Natural killer cell (primary cell): Measurements from ENCODE around the gene PIK3R5. TPM values are rescaled to one million over a fixed set of nuclear protein-coding genes. Genes with fewer than 3 reads are reported as not detected.

ENCODE experiments used
- ATAC-seq, 3 donors: fragments of 150-1000 bp in 2 of 3; fragments of 200-7000 bp in 1 of 3; cut with Tn5 transposase; 1 replicate in 1 of 3; 2 replicates in 2 of 3; pipeline ENCODE4 v1.10.0; 2021; ENCODE audit warnings: mild to moderate bottlenecking in 2 of 3, moderate library complexity in 2 of 3
- DNase-seq, 2 donors: peaks; one replicate each; pipeline versions ENCODE4 v3.0.0 to v3.0.0-alpha.2; 2013 to 2021; ENCODE audit warnings: mixed read lengths in 1 of 2
- H3K27ac ChIP-seq: one replicate; pipeline ENCODE4 v1.5.1; 2013; ENCODE audit warnings: mild to moderate bottlenecking, low read length
- H3K27me3 ChIP-seq: one replicate; pipeline ENCODE4 v1.6.1; 2013; ENCODE audit warnings: low read length; ENCODE audit not compliant: control insufficient read depth, insufficient read depth
- H3K36me3 ChIP-seq: one replicate; pipeline ENCODE4 v1.6.1; 2013; ENCODE audit warnings: low read length; ENCODE audit not compliant: control insufficient read depth, insufficient read depth
- H3K4me1 ChIP-seq: one replicate; pipeline ENCODE4 v1.6.1; 2013; ENCODE audit warnings: low read length; ENCODE audit not compliant: control insufficient read depth, insufficient read depth
- H3K4me3 ChIP-seq: one replicate; pipeline ENCODE4 v1.5.1; 2013; ENCODE audit warnings: low read length
- H3K9me3 ChIP-seq: one replicate; pipeline ENCODE4 v1.6.1; 2013; ENCODE audit warnings: low read length; ENCODE audit not compliant: control insufficient read depth, insufficient read depth
- H3K27ac Mint-ChIP-seq, 2 donors: one replicate each; pipeline ENCODE4 v1.8.0; 2022; ENCODE audit warnings: mild to moderate bottlenecking in 2 of 2, mixed read lengths in 2 of 2, moderate library complexity in 1 of 2
- H3K27me3 Mint-ChIP-seq, 2 donors: one replicate each; pipeline ENCODE4 v1.8.0; 2022; ENCODE audit warnings: low read depth in 2 of 2, mixed read lengths in 2 of 2
- H3K36me3 Mint-ChIP-seq: one replicate; pipeline ENCODE4 v1.8.0; 2022; ENCODE audit warnings: mixed read lengths
- H3K4me1 Mint-ChIP-seq, 2 donors: one replicate each; pipeline ENCODE4 v1.8.0; 2022; ENCODE audit warnings: mixed read lengths in 2 of 2
- H3K4me3 Mint-ChIP-seq: one replicate; pipeline ENCODE4 v1.8.0; 2022; ENCODE audit warnings: mild to moderate bottlenecking, moderate library complexity, mixed read lengths
- H3K9me3 Mint-ChIP-seq, 2 donors: one replicate each; pipeline ENCODE4 v1.8.0; 2022; ENCODE audit warnings: mixed read lengths in 2 of 2
- WGBS: methylation state at CpG from one replicate; pipeline ENCODE4 v1.1.7; 2013; ENCODE audit warnings: missing lambda C conversion rate; ENCODE audit not compliant: insufficient coverage; 5-methylcytosine and 5-hydroxymethylcytosine counted together
- intact Hi-C: fragments of 100-400 bp; cut with micrococcal nuclease; formaldehyde crosslinking; loops from one replicate; pipeline ENCODE4 v1.14.2; 2022
- total RNA-seq, 4 donors: library from RNA; stranded (reverse); fragments of 120-200 nt in 1 of 4; gene quantifications; one replicate each; pipeline versions ENCODE4 v1.2.3 to v1.2.4, GENCODE V29; 2013 to 2022
- TF ChIP-seq, protein P1 (sequence below): fragments of 200-600 bp; IDR thresholded peaks from one replicate; pipeline ENCODE4 v1.8.0; 2022; ENCODE audit warnings: antibody characterized with exemption

Gene PIK3R5
- total RNA-seq, 3 donors from 2014 or later (not counting 1 experiment from before 2014, with no cell fraction given), result 254 to 364 (median 348) TPM

DNA sequence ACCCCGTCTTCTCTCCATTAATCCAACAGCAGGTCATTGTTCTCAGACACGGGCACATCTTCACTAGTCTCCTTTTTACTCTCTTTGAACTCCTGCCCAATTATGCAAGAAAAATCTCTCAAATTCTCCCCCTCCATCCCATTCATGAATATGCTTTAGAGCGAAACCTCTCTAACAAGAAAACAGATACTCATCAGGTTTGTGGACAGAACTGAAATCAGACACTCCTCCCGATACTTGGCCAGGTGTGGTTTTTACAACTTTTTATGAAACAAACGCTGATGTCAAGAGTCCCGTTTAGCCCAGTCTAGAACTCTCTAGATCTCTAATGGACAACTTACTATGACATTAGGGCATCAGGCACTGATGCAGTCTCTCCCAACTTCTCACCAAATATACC, 40.9 kb downstream of the PIK3R5 start:
- peak; percentile 19 to 40 (median 40) for ATAC-seq
- H3K4me1 ChIP-seq, result peaks cover 44% of the 10 kb centered on the region

DNA sequence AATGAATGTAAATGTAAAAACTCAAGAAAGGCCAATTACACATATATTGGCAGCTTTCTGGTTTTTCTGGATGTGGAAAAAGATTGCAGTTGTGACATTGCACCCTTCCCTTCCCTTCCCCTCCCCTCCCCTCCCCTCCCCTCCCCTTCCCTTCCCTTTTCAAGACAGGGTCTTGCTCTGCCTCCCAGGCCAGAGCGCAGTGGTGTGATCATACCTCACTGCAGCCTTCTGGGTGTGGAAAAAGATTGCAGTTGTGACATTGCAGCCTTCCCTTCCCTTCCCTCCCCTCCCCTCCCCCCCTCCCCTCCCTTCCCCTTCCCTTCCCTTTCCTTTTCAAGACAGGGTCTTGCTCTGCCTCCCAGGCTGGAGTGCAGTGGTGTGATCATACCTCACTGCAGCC, 41.7 kb downstream of the PIK3R5 start:
- no peak overlapping the region for H3K4me3 Mint-ChIP-seq
- no CpG with 5 or more reads among the region's 1 CpG for whole genome bisulfite sequencing
- TF ChIP-seq, protein P1, sequence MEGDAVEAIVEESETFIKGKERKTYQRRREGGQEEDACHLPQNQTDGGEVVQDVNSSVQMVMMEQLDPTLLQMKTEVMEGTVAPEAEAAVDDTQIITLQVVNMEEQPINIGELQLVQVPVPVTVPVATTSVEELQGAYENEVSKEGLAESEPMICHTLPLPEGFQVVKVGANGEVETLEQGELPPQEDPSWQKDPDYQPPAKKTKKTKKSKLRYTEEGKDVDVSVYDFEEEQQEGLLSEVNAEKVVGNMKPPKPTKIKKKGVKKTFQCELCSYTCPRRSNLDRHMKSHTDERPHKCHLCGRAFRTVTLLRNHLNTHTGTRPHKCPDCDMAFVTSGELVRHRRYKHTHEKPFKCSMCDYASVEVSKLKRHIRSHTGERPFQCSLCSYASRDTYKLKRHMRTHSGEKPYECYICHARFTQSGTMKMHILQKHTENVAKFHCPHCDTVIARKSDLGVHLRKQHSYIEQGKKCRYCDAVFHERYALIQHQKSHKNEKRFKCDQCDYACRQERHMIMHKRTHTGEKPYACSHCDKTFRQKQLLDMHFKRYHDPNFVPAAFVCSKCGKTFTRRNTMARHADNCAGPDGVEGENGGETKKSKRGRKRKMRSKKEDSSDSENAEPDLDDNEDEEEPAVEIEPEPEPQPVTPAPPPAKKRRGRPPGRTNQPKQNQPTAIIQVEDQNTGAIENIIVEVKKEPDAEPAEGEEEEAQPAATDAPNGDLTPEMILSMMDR, result no peak
- peaks cover 14% of the 10 kb centered on the region for H3K9me3 ChIP-seq
- intact Hi-C loops, result loop anchor here (2.0 kb wide), 1 partner anchor 25 kb away; no protein-coding TSS in a partner anchor
- H3K9me3 Mint-ChIP-seq, result no peaks in the 10 kb centered on the region
- DNase-seq (no peak), ATAC-seq (no peak)
- no peaks in the 10 kb centered on the region for H3K27me3 ChIP-seq
- no peak overlapping the region for H3K4me3 ChIP-seq
- H3K4me1 Mint-ChIP-seq, result peaks cover 31 to 45% of the 10 kb centered on the region in 2 donors
- H3K27me3 Mint-ChIP-seq, result no peaks in the 10 kb centered on the region
- peaks cover 46% of the 10 kb centered on the region for H3K4me1 ChIP-seq
- H3K36me3 Mint-ChIP-seq, result peaks cover 9% of the 10 kb centered on the region
- no peak overlapping the region for H3K27ac ChIP-seq
- H3K27ac Mint-ChIP-seq, result peak overlapping the region; percentile 83 to 87
- peaks cover 5% of the 10 kb centered on the region for H3K36me3 ChIP-seq

More for the DNA sequence above, 40.9 kb downstream of the PIK3R5 start:
- Histone ChIP-seq H3K36me3 (peaks cover 5% of the 10 kb centered on the region), H3K27ac (peak overlapping the region; percentile 39), H3K4me3 (no peak overlapping the region), H3K27me3 (no peaks in the 10 kb centered on the region), H3K9me3 (peaks cover 16% of the 10 kb centered on the region)
- Mint-ChIP-seq H3K4me3 (no peak overlapping the region), H3K36me3 (peaks cover 10% of the 10 kb centered on the region), H3K4me1 (peaks cover 27 to 43% of the 10 kb centered on the region in 2 donors), H3K27ac (no peak overlapping the region), H3K9me3 (peaks cover 0 to 2% of the 10 kb centered on the region in 2 donors), H3K27me3 (no peaks in the 10 kb centered on the region)
- WGBS, result 50% methylated on average over 6 of the region's 6 CpGs
- intact Hi-C loops, result loop anchor here (2.0 kb wide), 1 partner anchor 26 kb away; no protein-coding TSS in a partner anchor
- TF ChIP-seq, protein P1, result no peak
- no peak for DNase-seq

DNA sequence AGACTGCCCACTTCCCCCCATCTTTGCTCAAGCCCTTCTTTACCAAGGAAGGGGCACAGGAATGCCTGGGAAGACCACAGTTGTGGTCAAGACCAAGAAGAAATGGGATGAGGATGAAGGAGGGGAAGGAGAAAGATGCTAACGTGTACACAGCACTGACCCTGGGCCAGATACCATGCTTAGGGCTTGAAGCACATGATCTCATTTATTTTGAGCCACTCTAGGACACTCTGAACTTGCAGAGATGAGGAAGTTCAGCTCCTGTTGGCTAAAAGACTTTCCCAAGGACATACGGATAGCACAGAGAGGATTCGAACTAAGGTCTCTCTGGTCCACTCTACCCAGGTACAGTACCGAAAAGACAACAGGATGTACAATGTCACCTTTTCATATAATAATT, 42.6 kb downstream of the PIK3R5 start:
- H3K4me1 ChIP-seq, result peaks cover 46% of the 10 kb centered on the region
- TF ChIP-seq, protein P1, result no peak
- peaks cover 11% of the 10 kb centered on the region for H3K9me3 ChIP-seq
- H3K27me3 ChIP-seq, result no peaks in the 10 kb centered on the region
- Mint-ChIP-seq H3K4me3 (no peak overlapping the region), H3K4me1 (peaks cover 29 to 43% of the 10 kb centered on the region in 2 donors), H3K36me3 (peaks cover 1% of the 10 kb centered on the region), H3K27me3 (no peaks in the 10 kb centered on the region), H3K9me3 (no peaks in the 10 kb centered on the region), H3K27ac (peak overlapping the region; percentile 83 to 87)
- peaks cover 5% of the 10 kb centered on the region for H3K36me3 ChIP-seq
- 93% methylated on average over 2 of the region's 4 CpGs for WGBS
- ATAC-seq, result no peak
- no peak for DNase-seq
- peak overlapping the region; percentile 54 for H3K27ac ChIP-seq
- no peak overlapping the region for H3K4me3 ChIP-seq
- intact Hi-C loops, result no loop called here

DNA sequence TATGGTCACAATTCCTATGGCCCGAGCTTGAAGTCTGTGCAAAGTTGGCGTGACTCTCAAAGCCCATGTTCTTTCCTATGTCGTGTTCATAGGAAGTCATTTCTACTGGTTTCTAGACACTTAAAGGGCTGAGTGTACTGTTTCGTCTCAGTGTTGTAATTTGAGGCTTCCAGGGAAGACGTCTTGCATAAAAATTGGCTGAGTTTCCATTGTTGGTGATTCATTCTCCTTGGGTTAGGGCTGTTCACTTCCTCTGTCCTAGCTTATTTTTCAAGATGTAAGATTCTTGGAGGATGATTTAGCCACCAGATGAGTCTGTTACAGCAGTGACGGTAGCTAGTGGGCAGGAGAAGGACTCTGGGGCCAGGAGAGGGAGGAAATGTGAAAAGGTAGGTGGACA, 43.1 kb downstream of the PIK3R5 start:
- no peak overlapping the region for H3K4me3 ChIP-seq
- H3K27me3 ChIP-seq, result no peaks in the 10 kb centered on the region
- Mint-ChIP-seq H3K36me3 (no peaks in the 10 kb centered on the region), H3K9me3 (no peaks in the 10 kb centered on the region), H3K27ac (peak overlapping the region; percentile 83 to 87), H3K4me3 (peak overlapping the region; percentile 35), H3K4me1 (peaks cover 29 to 46% of the 10 kb centered on the region in 2 donors), H3K27me3 (no peaks in the 10 kb centered on the region)
- TF ChIP-seq, protein P1, result no peak
- H3K27ac ChIP-seq, result peak overlapping the region; percentile 54
- peaks cover 41% of the 10 kb centered on the region for H3K4me1 ChIP-seq
- H3K9me3 ChIP-seq, result peaks cover 7% of the 10 kb centered on the region
- 84% methylated on average over 6 of the region's 6 CpGs for WGBS
- H3K36me3 ChIP-seq, result peaks cover 5% of the 10 kb centered on the region
- intact Hi-C loops, result no loop called here
- ATAC-seq, result no peak
- DNase-seq, result no peak
